SH-SY5Y (cell line): Measurements from ENCODE around the gene SPG21.
A peak's percentile ranks its signal among the peaks of the same experiment; 100 is the strongest.

ENCODE experiments used
- GATA2 ChIP-seq: IDR thresholded peaks from 2 replicates; pipeline ENCODE4 v1.6.1; 2011; ENCODE audit warnings: mild to moderate bottlenecking, low read depth, low read length
- GATA3 ChIP-seq: IDR thresholded peaks from 2 replicates; pipeline ENCODE4 v1.6.1; 2011; ENCODE audit warnings: low read depth, mild to moderate bottlenecking, low read length, moderate library complexity

The SPG21 gene

GRCh38 chr15:64930778-64931371 lies 58.8 kb downstream of the SPG21 start:
- TF ChIP-seq GATA2: no peak
- TF ChIP-seq GATA3: no peak

- no peak for TF ChIP-seq GATA3
- no peak for TF ChIP-seq GATA2
Observed at GRCh38 chr15:64930019-64930652, 59.6 kb downstream of the SPG21 start.

DNA sequence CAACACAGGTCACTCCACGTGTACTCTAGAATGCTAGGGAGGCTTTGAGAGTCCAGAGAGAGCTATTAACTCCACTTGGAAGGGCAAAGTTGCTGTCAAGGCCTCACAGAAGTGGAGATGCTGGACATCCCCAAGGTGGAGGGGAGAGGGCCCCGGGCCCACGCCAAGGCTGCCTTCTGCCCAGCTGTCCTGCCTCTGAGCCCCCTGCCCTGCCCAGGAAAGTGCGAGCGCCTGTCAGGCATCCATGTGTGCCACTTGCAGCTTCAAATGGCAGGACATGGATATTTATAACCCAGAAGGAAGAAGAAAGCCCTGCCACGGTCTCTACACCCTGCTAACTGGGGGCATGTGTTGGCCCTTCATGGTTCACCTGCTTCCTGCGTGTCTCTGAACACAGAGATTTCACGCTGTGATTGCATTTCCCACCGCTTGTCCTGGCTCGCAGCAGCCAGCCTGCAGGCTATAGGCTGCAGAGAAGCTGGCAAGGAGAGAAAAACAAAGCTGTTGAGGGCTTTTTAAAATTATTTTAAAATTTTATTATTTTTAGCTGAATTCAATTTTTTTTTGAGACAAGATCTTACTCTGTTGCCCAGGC lies 61.0 kb downstream of the SPG21 start:
- peak; percentile 67 for TF ChIP-seq GATA2
- no peak for TF ChIP-seq GATA3

DNA sequence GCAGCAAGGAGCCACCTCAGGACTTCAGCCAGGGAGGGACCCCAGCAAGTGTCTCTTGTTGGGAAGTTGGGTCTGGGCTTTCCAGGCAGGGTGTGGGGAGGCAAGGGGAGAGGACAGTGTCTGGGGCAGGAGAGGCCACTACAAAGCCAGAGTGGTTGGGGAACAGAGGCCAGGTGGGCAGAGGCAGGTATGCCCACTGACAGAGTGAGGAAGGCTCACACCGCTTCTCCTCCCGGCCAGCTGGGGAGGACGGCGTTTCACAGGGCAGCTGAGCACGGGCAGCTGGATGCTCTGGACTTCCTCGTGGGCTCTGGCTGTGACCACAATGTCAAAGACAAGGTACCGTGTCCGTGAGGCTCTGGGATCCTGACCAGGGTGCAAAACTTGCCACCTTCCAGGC lies 63.1 kb downstream of the SPG21 start:
- TF ChIP-seq GATA2: no peak

- TF ChIP-seq GATA3 (no peak), GATA2 (no peak)
Observed at GRCh38 chr15:64925335-64926330, 64.1 kb downstream of the SPG21 start.

DNA sequence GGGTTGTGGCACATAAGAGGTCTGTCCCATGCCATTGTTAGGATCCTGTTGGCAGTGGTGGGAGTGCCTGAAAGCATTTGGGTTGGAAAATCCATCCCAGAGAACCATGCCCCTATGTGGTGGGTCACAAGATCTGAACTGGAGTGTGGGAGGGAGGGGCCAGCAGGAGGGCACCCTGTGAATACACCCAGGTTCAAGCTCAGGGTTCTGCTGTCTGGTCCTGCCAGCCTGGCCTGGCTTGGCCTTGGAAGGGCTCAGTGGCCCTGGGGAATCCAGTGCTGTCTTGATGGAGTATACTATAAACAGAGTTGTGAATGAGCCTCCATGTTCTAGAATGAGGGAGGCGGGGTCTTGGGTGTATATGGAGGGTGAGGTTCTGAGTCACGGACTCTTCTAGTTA lies 66.2 kb downstream of the SPG21 start:
- no peak for TF ChIP-seq GATA2
- TF ChIP-seq GATA3: no peak

- TF ChIP-seq GATA3 (no peak), GATA2 (no peak)
Observed at GRCh38 chr15:64921711-64922110, 68.0 kb downstream of the SPG21 start.

DNA sequence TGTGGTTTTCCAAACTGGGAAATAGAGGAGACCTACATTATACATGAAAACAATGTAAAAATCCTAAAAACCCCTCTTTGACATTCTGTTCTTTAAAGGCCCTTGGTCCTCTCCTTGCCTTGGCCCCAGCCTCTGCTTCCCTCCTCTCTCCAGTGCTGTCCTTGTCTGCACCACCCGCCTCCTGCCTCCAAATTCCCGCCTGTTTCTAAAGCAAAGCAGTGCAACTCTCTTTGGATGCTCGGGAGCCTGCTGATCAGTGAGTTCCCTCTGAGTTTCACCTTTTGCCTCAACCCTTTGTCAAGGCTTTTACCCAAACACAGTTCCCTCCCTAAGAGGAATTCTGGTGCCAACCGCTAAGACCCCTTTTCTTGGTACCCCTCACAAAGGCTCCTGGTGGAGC lies 70.0 kb downstream of the SPG21 start:
- TF ChIP-seq GATA2 (no peak), GATA3 (no peak)

GRCh38 chr15:64917211-64917610 lies 72.5 kb downstream of the SPG21 start:
- TF ChIP-seq GATA2: no peak

- no peak for TF ChIP-seq GATA2
- no peak for TF ChIP-seq GATA3
Observed at GRCh38 chr15:64916365-64916764, 73.3 kb downstream of the SPG21 start.

GRCh38 chr15:64915518-64916227 lies 74.0 kb downstream of the SPG21 start:
- TF ChIP-seq GATA3 (no peak), GATA2 (no peak)
